Left ventricle myocardium inferior (tissue), 1 donor: ENCODE measurements around the gene PLBD1. TPM values are rescaled to one million over a fixed set of nuclear protein-coding genes. Genes with fewer than 3 reads are reported as not detected.

Experiments
- DNase-seq: peaks from one replicate; pipeline ENCODE4 v3.0.0-alpha.2; 2020
- H3K27ac ChIP-seq: fragments of 200-600 bp; replicated peaks from 2 replicates; pipeline ENCODE4 v1.8.0; 2021
- H3K27me3 ChIP-seq: fragments of 200-600 bp; 2 replicates; pipeline ENCODE4 v1.8.0; 2021; ENCODE audit warnings: low read depth
- H3K36me3 ChIP-seq: fragments of 200-600 bp; 2 replicates; pipeline ENCODE4 v1.8.0; 2021
- H3K4me1 ChIP-seq: fragments of 200-600 bp; 2 replicates; pipeline ENCODE4 v1.8.0; 2021
- H3K4me3 ChIP-seq: fragments of 200-600 bp; 2 replicates; pipeline ENCODE4 v1.8.0; 2021; ENCODE audit warnings: mild to moderate bottlenecking, moderate library complexity
- H3K9me3 ChIP-seq: fragments of 200-600 bp; replicated peaks from 2 replicates; pipeline ENCODE4 v1.8.0; 2021
- intact Hi-C: fragments of 100-400 bp; cut with micrococcal nuclease; formaldehyde crosslinking; loops from one replicate; pipeline ENCODE4 v1.11.0; 2022
- total RNA-seq: library from RNA; stranded (reverse); fragmentation: NEBNext Ultra II Directional; extraction: Animal tissue kit (Norgen Biotek cat#: 25700); gene quantifications from one replicate; pipeline ENCODE4 v1.2.1, GENCODE V29; 2021
- TF ChIP-seq, protein P1 (sequence below): fragments of 200-600 bp; IDR thresholded peaks from 2 replicates; pipeline ENCODE4 v1.8.0; 2021; ENCODE audit warnings: antibody characterized with exemption, mild to moderate bottlenecking, borderline replicate concordance
- donor health status: DM: no; HTN: yes; CAD: no; lungs with severe emphysema.

Gene PLBD1
- total RNA-seq, 1 donor from 2014 or later = 29.1 TPM

DNA sequence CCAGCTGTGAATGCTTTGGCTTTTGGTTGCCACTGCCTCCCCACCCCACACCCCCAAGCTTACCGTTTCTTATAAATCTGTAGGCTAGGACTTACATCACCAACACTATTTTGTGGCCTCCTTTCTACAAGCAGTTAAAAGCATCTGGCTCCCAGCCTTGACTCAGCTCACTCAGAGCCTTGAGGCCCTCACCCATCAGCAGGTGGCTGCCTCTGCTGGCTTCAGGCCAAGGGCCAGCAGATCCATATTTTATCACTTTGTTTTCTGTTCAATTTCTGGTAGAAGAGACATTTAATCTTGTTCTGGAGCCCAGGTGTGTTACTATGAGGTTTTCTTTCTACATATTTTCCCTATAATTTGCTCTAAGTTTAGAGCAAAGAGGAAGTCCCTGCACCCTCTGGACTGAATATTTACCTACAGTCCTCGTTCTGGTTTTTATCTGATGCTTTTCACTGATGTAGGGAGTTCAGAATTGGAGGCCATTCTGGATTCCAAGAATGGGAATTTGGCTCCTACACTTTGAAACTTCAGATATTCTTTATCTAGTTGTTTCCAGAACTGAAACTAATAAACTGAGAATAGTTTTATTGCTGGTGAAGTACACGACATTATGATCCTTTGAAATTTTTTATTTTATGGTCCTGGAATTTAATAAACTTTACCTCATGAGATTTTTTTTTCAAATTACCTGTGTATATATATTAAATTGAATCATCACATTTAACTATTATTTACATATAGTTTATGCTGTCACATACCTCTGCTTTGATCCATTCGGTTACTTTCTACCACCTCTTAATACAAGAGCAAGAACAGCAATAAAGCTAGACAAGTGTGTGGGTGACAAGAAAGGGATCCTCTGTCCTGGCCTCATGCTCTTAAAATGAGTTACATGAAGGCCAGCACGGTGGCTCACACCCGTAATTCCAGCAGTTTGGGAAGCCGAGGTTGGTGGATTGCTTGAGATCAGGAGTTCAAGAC is 22.2 kb downstream of the PLBD1 start:
- DNase-seq = no peak
- Histone ChIP-seq H3K4me3 (no peak overlapping the region), H3K4me1 (no peaks in the 10 kb centered on the region), H3K9me3 (no peaks in the 10 kb centered on the region), H3K27me3 (no peaks in the 10 kb centered on the region), H3K36me3 (no peaks in the 10 kb centered on the region), H3K27ac (no peak overlapping the region)
- TF ChIP-seq, protein P1, sequence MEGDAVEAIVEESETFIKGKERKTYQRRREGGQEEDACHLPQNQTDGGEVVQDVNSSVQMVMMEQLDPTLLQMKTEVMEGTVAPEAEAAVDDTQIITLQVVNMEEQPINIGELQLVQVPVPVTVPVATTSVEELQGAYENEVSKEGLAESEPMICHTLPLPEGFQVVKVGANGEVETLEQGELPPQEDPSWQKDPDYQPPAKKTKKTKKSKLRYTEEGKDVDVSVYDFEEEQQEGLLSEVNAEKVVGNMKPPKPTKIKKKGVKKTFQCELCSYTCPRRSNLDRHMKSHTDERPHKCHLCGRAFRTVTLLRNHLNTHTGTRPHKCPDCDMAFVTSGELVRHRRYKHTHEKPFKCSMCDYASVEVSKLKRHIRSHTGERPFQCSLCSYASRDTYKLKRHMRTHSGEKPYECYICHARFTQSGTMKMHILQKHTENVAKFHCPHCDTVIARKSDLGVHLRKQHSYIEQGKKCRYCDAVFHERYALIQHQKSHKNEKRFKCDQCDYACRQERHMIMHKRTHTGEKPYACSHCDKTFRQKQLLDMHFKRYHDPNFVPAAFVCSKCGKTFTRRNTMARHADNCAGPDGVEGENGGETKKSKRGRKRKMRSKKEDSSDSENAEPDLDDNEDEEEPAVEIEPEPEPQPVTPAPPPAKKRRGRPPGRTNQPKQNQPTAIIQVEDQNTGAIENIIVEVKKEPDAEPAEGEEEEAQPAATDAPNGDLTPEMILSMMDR = no peak
- intact Hi-C loops = no loop called here

DNA sequence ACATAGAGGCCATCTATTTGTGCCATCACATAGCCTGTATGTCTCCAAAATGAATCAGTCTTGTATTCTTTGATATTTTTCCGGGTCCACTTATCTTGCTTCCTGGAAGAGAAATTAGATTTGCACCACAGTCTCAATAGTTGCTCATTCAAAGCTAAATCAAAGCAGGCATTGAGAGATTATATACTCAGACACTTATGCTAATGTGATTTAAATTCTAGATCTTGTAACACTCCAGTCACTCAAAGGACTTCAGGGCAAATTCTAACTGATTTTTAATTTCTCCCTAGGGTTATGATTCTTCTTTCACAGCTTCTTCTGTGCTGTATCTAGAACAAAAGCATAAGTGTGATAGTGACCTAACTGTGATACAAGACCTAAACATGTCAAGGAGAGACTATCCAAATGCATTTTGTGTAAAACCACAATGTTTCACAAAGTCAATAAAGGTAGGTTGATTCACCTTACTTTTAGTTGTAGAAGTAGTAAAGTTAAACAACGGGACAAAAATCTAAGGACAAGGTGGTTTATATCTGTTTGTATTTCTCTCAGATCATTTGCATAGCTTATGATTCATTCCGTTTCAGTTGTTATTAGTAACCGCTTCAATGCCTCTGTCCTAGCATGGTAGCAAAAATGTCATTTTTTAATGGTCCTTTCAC is 26.8 kb downstream of the PLBD1 start:
- peaks cover 7% of the 10 kb centered on the region for H3K36me3 ChIP-seq
- no peak overlapping the region for H3K27ac ChIP-seq
- no peak for DNase-seq
- intact Hi-C loops = no loop called here
- no peaks in the 10 kb centered on the region for H3K27me3 ChIP-seq
- no peaks in the 10 kb centered on the region for H3K9me3 ChIP-seq
- TF ChIP-seq, protein P1 = no peak
- no peaks in the 10 kb centered on the region for H3K4me1 ChIP-seq
- no peak overlapping the region for H3K4me3 ChIP-seq

DNA sequence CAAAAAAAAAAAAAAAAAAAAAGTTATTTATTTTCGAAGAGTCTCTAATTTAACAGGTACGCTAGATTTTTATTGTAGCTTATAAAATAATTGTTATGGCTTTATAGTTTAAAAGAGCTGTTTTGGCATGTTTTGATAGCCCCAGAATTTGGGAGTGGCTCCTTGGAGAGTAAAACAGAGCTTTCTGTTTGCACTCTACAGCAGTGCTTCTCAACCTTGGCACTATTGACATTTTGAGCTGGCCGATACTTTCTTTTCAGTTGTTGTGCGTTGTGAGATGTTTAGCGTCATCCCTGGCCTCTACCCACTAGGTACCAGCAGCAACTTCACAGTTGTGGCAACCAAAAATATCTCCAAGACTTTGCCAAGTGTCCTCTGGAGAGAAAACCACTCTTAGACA is 30.6 kb downstream of the PLBD1 start:
- intact Hi-C loops = no loop called here

DNA sequence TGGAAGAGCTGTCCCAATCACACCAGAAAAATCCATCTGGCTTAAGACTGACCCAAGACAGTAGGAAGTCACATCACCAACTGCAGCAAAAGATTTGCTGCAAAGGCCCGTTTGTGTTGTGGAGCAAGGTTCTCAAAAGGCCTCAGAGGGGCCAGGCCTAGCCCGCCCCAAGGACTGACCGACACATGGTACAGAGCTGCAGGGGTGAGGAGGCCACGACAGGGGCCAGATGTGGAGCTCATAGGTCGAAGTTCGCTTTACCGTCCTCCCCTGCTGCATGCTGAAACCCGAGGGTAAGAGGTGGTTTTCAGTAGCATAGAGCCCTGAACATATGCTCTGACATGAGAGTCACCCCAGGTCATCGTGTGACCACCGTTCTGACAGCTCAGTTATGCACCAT is 35.5 kb downstream of the PLBD1 start:
- H3K27ac ChIP-seq = no peak overlapping the region
- no peak for DNase-seq
- H3K4me1 ChIP-seq = no peaks in the 10 kb centered on the region

More for the DNA sequence above, 30.6 kb downstream of the PLBD1 start:
- no peak for DNase-seq
- Histone ChIP-seq H3K36me3 (peaks cover 17% of the 10 kb centered on the region), H3K4me3 (no peak overlapping the region), H3K4me1 (no peaks in the 10 kb centered on the region), H3K27me3 (no peaks in the 10 kb centered on the region), H3K9me3 (no peaks in the 10 kb centered on the region), H3K27ac (no peak overlapping the region)
- TF ChIP-seq, protein P1 = no peak

DNA sequence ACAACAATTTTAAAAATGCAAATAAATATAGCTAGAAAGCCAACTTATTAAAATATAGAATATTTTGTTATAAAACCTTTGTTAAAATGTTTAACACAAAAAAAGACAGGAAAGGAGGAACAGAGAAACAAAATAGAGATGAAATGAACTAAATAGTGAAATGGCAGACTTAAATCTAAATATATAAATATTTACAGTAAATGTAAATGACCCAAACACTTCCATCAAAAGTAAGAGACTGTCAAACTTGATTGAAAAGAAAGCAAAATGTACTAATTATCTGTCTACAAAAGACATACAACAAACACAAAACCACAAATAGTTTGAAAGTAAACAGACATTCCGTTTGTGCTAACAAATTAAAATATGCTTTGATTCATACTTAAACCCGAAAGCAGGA is 41.7 kb downstream of the PLBD1 start:
- intact Hi-C loops = no loop called here
- H3K4me1 ChIP-seq = no peaks in the 10 kb centered on the region
- H3K9me3 ChIP-seq = peaks cover 55% of the 10 kb centered on the region
- DNase-seq = no peak
- no peak overlapping the region for H3K4me3 ChIP-seq
- TF ChIP-seq, protein P1 = no peak
- H3K27me3 ChIP-seq = no peaks in the 10 kb centered on the region
- no peak overlapping the region for H3K27ac ChIP-seq
- peaks cover 37% of the 10 kb centered on the region for H3K36me3 ChIP-seq

More for the DNA sequence above, 35.5 kb downstream of the PLBD1 start:
- H3K27me3 ChIP-seq = no peaks in the 10 kb centered on the region
- no peak overlapping the region for H3K4me3 ChIP-seq
- H3K9me3 ChIP-seq = no peaks in the 10 kb centered on the region
- intact Hi-C loops = no loop called here
- TF ChIP-seq, protein P1 = no peak
- H3K36me3 ChIP-seq = peaks cover 17% of the 10 kb centered on the region
